Cardiac muscle cell (in vitro differentiated cells and primary cell): ENCODE data around the gene DOK6. TPM values are rescaled to one million over a fixed set of nuclear protein-coding genes. Genes with fewer than 3 reads are reported as not detected.

ENCODE experiments used
- DNase-seq, 2 donors: peaks; one replicate each; pipeline versions ENCODE4 v3.0.0 to v3.0.0-alpha.2; 2010 to 2017; ENCODE audit warnings: low read depth in 1 of 2, low spot score in 1 of 2
- H3K27ac ChIP-seq: fragments of 200-600 bp; sonication (generic); 2 replicates; pipeline ENCODE4 v1.5.1; 2016
- H3K27me3 ChIP-seq: fragments of 200-600 bp; sonication (generic); 2 replicates; pipeline ENCODE4 v1.6.0; 2016; ENCODE audit warnings: control low read depth
- H3K36me3 ChIP-seq: fragments of 200-600 bp; sonication (generic); 2 replicates; pipeline ENCODE4 v1.5.1; 2016; ENCODE audit warnings: control low read depth
- H3K4me1 ChIP-seq: fragments of 200-600 bp; sonication (generic); 2 replicates; pipeline ENCODE4 v1.8.1; 2017; ENCODE audit warnings: low read depth, mild to moderate bottlenecking, mixed run types
- H3K4me3 ChIP-seq: fragments of 200-600 bp; sonication (generic); 2 replicates; pipeline ENCODE4 v1.5.1; 2016; ENCODE audit warnings: mild to moderate bottlenecking
- H3K9me3 ChIP-seq: fragments of 200-600 bp; sonication (generic); 2 replicates; pipeline ENCODE4 v1.5.1; 2017; ENCODE audit warnings: low read depth, mild to moderate bottlenecking, control low read depth
- polyA plus RNA-seq: library from polyadenylated mRNA; unstranded; fragments of >200 nt; fragmentation: Nextera tagmentation; extraction: Ambion mirVana; gene quantifications from 2 replicates; pipeline ENCODE4 v1.2.1, GENCODE V29; 2016
- total RNA-seq: library from RNA; depleted of rRNA; stranded (reverse); fragments of >200 nt; gene quantifications from 2 replicates; pipeline ENCODE4 v1.2.3, GENCODE V29; 2016
- TF ChIP-seq, protein P1 (sequence below): IDR thresholded peaks from 2 replicates; pipeline ENCODE4 v1.5.1; 2012; ENCODE audit warnings: low read depth, mild to moderate bottlenecking, low read length

DOK6 gene
- total and polyA plus RNA-seq, 2 experiments from 2014 or later = 13.2 to 13.9 TPM

DNA sequence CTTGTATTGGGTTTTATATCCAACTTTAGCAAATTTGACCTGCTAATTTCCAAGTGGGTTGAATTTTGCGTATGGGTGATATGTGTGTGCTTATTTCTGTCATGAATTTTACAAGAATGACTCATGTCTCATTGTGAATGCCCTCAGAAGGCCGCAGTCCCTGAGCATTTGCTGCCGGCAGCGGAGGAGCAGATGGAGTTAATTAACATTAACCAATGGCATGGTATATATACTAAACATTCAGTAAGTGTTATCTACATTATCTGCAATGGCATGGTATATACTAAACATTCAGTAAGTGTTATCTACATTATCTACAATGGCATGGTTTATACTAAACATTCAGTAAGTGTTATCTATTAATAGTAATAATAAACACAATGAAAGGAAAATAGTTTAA is 90.1 kb downstream of the DOK6 start:
- no peak overlapping the region for H3K27ac ChIP-seq
- peak in 1 of 2 donors; percentile 71 for DNase-seq

DNA sequence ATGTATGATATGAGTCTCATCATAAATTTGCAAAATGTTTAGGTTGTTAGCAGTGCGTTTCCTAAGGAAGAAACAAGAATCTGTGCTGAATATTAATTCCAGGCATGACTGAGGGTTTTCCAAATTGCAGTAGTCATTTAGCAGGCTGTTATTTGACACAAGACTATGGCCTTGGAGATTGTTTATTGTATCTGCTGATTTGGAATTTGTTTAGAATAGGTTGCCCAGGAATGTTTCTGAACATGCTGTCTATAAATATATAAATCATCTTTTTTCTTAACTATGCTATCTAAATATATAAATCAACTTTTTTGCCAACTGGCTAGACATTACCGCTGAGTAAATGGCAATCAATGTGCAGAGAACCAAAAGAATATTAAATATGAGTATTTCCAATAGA is 90.9 kb downstream of the DOK6 start:
- Histone ChIP-seq H3K4me1 (no peaks in the 10 kb centered on the region), H3K27ac (no peak overlapping the region), H3K27me3 (no peaks in the 10 kb centered on the region), H3K9me3 (no peaks in the 10 kb centered on the region), H3K36me3 (no peaks in the 10 kb centered on the region), H3K4me3 (no peak overlapping the region)
- DNase-seq = no peak
- TF ChIP-seq, protein P1, sequence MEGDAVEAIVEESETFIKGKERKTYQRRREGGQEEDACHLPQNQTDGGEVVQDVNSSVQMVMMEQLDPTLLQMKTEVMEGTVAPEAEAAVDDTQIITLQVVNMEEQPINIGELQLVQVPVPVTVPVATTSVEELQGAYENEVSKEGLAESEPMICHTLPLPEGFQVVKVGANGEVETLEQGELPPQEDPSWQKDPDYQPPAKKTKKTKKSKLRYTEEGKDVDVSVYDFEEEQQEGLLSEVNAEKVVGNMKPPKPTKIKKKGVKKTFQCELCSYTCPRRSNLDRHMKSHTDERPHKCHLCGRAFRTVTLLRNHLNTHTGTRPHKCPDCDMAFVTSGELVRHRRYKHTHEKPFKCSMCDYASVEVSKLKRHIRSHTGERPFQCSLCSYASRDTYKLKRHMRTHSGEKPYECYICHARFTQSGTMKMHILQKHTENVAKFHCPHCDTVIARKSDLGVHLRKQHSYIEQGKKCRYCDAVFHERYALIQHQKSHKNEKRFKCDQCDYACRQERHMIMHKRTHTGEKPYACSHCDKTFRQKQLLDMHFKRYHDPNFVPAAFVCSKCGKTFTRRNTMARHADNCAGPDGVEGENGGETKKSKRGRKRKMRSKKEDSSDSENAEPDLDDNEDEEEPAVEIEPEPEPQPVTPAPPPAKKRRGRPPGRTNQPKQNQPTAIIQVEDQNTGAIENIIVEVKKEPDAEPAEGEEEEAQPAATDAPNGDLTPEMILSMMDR = no peak

More for the DNA sequence above, 90.1 kb downstream of the DOK6 start:
- H3K4me3 ChIP-seq = no peak overlapping the region
- H3K36me3 ChIP-seq = no peaks in the 10 kb centered on the region
- H3K4me1 ChIP-seq = no peaks in the 10 kb centered on the region
- TF ChIP-seq, protein P1 = no peak
- H3K9me3 ChIP-seq = no peaks in the 10 kb centered on the region
- H3K27me3 ChIP-seq = no peaks in the 10 kb centered on the region

DNA sequence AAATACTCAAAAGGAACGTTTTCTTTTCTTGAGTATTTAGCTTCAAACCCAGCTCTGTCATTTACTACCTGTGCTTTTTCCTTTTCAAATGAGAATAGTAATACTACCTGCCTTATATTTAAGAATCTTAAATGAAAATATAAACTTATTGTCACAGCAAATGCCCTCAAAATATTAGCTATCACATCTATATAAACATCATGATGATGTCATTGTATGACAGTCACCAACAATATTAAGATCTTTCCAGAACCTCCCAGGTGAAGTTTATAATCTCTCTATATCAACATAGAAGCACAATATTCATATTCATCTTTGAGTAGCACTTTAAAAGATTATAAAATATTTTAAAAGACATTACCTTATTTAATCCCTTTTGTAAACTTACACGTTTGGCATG is 92.2 kb downstream of the DOK6 start:
- TF ChIP-seq, protein P1 = no peak
- no peak for DNase-seq
- H3K27me3 ChIP-seq = no peaks in the 10 kb centered on the region
- H3K4me1 ChIP-seq = no peaks in the 10 kb centered on the region
- H3K27ac ChIP-seq = no peak overlapping the region
- no peak overlapping the region for H3K4me3 ChIP-seq
- no peaks in the 10 kb centered on the region for H3K9me3 ChIP-seq
- no peaks in the 10 kb centered on the region for H3K36me3 ChIP-seq

DNA sequence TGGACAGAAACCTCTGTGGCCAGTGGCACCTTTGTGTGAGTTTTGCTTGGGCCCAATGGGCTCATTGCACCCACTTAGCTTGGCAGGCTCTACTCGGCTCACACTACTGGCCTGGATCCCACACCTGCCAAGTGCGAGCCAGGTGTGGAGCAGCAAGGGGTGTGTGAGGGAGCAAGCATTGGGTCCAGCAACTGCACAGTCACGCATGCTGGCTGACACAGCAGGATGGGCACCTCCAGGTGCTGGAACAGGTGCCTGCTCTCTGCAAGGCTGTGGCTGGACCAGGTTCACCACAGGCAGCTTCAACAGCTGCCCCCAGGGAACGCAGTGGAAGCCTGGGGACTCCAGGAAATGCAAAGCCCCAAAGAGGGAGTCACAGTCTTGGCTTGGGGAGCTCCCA is 94.2 kb downstream of the DOK6 start:
- DNase-seq = no peak
- H3K9me3 ChIP-seq = no peaks in the 10 kb centered on the region
- H3K27me3 ChIP-seq = no peaks in the 10 kb centered on the region
- TF ChIP-seq, protein P1 = no peak
- no peaks in the 10 kb centered on the region for H3K4me1 ChIP-seq
- H3K27ac ChIP-seq = no peak overlapping the region
- H3K4me3 ChIP-seq = no peak overlapping the region
- no peaks in the 10 kb centered on the region for H3K36me3 ChIP-seq

DNA sequence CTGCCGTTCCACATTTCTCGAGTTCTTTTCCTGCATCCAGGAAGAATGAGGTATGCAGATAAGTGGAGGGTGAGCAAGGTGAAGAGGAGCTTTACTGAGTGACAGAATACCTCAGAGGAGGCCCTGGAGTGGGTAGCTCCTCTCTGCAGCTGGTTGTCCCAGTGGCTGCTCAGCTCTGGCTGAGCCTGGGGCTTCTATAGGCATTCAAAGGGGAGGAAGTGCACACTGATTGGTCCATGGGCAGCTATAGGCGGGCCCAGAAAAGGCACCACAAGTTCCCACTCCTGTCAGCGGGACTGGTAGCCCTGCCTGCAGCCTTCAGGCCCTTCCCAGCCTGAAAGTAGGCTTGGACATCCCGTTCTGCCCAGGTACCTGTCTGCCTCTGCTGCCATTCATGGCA is 94.7 kb downstream of the DOK6 start:
- Histone ChIP-seq H3K9me3 (no peaks in the 10 kb centered on the region), H3K36me3 (no peaks in the 10 kb centered on the region), H3K4me3 (no peak overlapping the region), H3K4me1 (no peaks in the 10 kb centered on the region), H3K27ac (no peak overlapping the region), H3K27me3 (no peaks in the 10 kb centered on the region)
- no peak for DNase-seq
- TF ChIP-seq, protein P1 = no peak
